ENCODE data around the gene MLLT11.
A peak's percentile ranks its signal among the peaks of the same experiment; 100 is the strongest.
"Not testable (repeated sequence)": the region's sequence is repeated elsewhere in the genome, so short reads cannot be mapped to it uniquely, and the experiment has no call there.

Gene MLLT11

GRCh38 chr1:151058692-151059091, 1.5 kb upstream of the MLLT11 start:
- no peak for DNase-seq

- peak; percentile 67 for DNase-seq
Observed at GRCh38 chr1:151059109-151060006, 839 bp upstream of the MLLT11 start, which contains the start of gene CDC42SE1. TSS of gene CDC42SE1 (minus strand) at chr1:151059622. CDS start at chr1:151055730, 3,892 bp downstream.

GRCh38 chr1:151060657-151061421, 642 bp downstream of the MLLT11 start:
- DNase-seq: no peak

- no peak for DNase-seq
Observed at GRCh38 chr1:151061704-151062103, 1.5 kb downstream of the MLLT11 start.

- no peak for DNase-seq
Observed at GRCh38 chr1:151062741-151063371, 2.7 kb downstream of the MLLT11 start.

- DNase-seq: no peak
Observed at GRCh38 chr1:151065089-151065645, 5.0 kb downstream of the MLLT11 start.

GRCh38 chr1:151067185-151067584, 7.0 kb downstream of the MLLT11 start:
- no peak for DNase-seq

- no peak for DNase-seq
Observed at GRCh38 chr1:151069103-151069486, 8.9 kb downstream of the MLLT11 start.

GRCh38 chr1:151070474-151071276, 10.5 kb downstream of the MLLT11 start, which contains the start of gene GABPB2:
TSS of gene GABPB2 (plus strand) at chr1:151070761. CDS start at chr1:151088190, 17,429 bp downstream.
- DNase-seq: peak; percentile 73

- DNase-seq: no peak
Observed at GRCh38 chr1:151072224-151072623, 12.0 kb downstream of the MLLT11 start.

GRCh38 chr1:151085953-151086559, 25.9 kb downstream of the MLLT11 start:
- no peak for DNase-seq

GRCh38 chr1:151097426-151097825, 37.2 kb downstream of the MLLT11 start:
- not testable (repeated sequence) for DNase-seq

- DNase-seq: no peak
Observed at GRCh38 chr1:151098126-151098525, 37.9 kb downstream of the MLLT11 start.

- no peak for DNase-seq
Observed at GRCh38 chr1:151104630-151105029, 44.4 kb downstream of the MLLT11 start.

GRCh38 chr1:151106894-151107293, 46.7 kb downstream of the MLLT11 start:
- no peak for DNase-seq

- DNase-seq: no peak
Observed at GRCh38 chr1:151108331-151108730, 48.1 kb downstream of the MLLT11 start.

- DNase-seq: no peak
Observed at GRCh38 chr1:151113877-151114276, 53.7 kb downstream of the MLLT11 start.
